Mesenchymal stem cell (in vitro differentiated cells and primary cell): ENCODE data around the gene CXCL6.
A peak's percentile ranks its signal among the peaks of the same experiment; 100 is the strongest.

ENCODE experiments used
- DNase-seq: peaks from one replicate; pipeline ENCODE4 v3.0.0-alpha.2; 2013
- H2AFZ ChIP-seq: one replicate; pipeline ENCODE4 v1.6.1; 2013; ENCODE audit warnings: low read depth, mild to moderate bottlenecking, control low read depth, inconsistent platforms, low read length, moderate library complexity
- H2AK5ac ChIP-seq: 2 replicates; pipeline ENCODE4 v1.6.1; 2013; ENCODE audit warnings: low read length, moderate library complexity, mild to moderate bottlenecking, inconsistent platforms; ENCODE audit not compliant: severe bottlenecking
- H2BK120ac ChIP-seq: one replicate; pipeline ENCODE4 v1.6.1; 2013; ENCODE audit warnings: low read depth, mild to moderate bottlenecking, inconsistent platforms, low read length, moderate library complexity
- H2BK12ac ChIP-seq, 2 experiments: one replicate each; pipeline ENCODE4 v1.6.1; 2013; ENCODE audit warnings: inconsistent platforms in 2 of 2, low read length in 2 of 2, mild to moderate bottlenecking in 2 of 2, moderate library complexity in 2 of 2, control low read depth in 1 of 2
- H2BK15ac ChIP-seq: one replicate; pipeline ENCODE4 v1.6.1; 2013; ENCODE audit warnings: mild to moderate bottlenecking, low read depth, inconsistent platforms; ENCODE audit not compliant: poor library complexity, severe bottlenecking
- H2BK5ac ChIP-seq: 2 replicates; pipeline ENCODE4 v1.6.1; 2013; ENCODE audit warnings: low read depth, mild to moderate bottlenecking, low read length, control low read depth, inconsistent platforms; ENCODE audit not compliant: poor library complexity, severe bottlenecking
- H3K14ac ChIP-seq, 2 experiments: one replicate each; pipeline ENCODE4 v1.6.1; 2013; ENCODE audit warnings: inconsistent platforms in 2 of 2, low read length in 2 of 2, control low read depth in 1 of 2, mild to moderate bottlenecking in 1 of 2, moderate library complexity in 1 of 2
- H3K18ac ChIP-seq, 2 experiments: one replicate each; pipeline ENCODE4 v1.6.1; 2013; ENCODE audit warnings: inconsistent platforms in 2 of 2, low read length in 2 of 2, control low read depth in 1 of 2, low read depth in 1 of 2, mild to moderate bottlenecking in 1 of 2
- H3K23ac ChIP-seq, 2 experiments: one replicate each; pipeline ENCODE4 v1.6.1; 2013; ENCODE audit warnings: inconsistent platforms in 2 of 2, low read length in 2 of 2, mild to moderate bottlenecking in 2 of 2, moderate library complexity in 2 of 2, control low read depth in 1 of 2
- H3K27ac ChIP-seq: 2 replicates; pipeline ENCODE4 v1.5.1; 2013; ENCODE audit warnings: mild to moderate bottlenecking, moderate library complexity, low read length, control low read depth, inconsistent platforms; ENCODE audit not compliant: poor library complexity, severe bottlenecking
- H3K27me3 ChIP-seq, 2 experiments: 2 replicates each; pipeline versions ENCODE4 v1.6.1 to v1.7.0; 2013; ENCODE audit warnings: low read length in 2 of 2, mild to moderate bottlenecking in 2 of 2, moderate library complexity in 2 of 2, control low read depth in 1 of 2, inconsistent platforms in 1 of 2; ENCODE audit not compliant: control insufficient read depth in 1 of 2, insufficient read depth in 1 of 2
- H3K36me3 ChIP-seq, 2 experiments: 2 replicates each; pipeline versions ENCODE4 v1.6.1 to v1.7.0; 2013; ENCODE audit warnings: low read length in 2 of 2, control low read depth in 1 of 2, inconsistent platforms in 1 of 2, low read depth in 1 of 2, mild to moderate bottlenecking in 1 of 2; ENCODE audit not compliant: insufficient read depth in 2 of 2, control insufficient read depth in 1 of 2
- H3K4ac ChIP-seq, 2 experiments: one replicate each; pipeline ENCODE4 v1.6.1; 2013; ENCODE audit warnings: inconsistent platforms in 2 of 2, low read length in 2 of 2, mild to moderate bottlenecking in 2 of 2, moderate library complexity in 2 of 2, control low read depth in 1 of 2, low read depth in 1 of 2
- H3K4me1 ChIP-seq: 2 replicates; pipeline ENCODE4 v1.6.1; 2013; ENCODE audit warnings: low read depth, low read length, control low read depth; ENCODE audit not compliant: control insufficient read depth, insufficient read depth
- H3K4me2 ChIP-seq: 2 replicates; pipeline ENCODE4 v1.6.1; 2013; ENCODE audit warnings: low read length, mild to moderate bottlenecking, inconsistent platforms; ENCODE audit not compliant: poor library complexity, severe bottlenecking
- H3K4me3 ChIP-seq, 2 experiments: 2 replicates each; pipeline versions ENCODE4 v1.5.1 to v1.7.0; 2013; ENCODE audit warnings: low read length in 2 of 2, mild to moderate bottlenecking in 2 of 2, control low read depth in 1 of 2, low read depth in 1 of 2; ENCODE audit not compliant: insufficient read depth in 1 of 2
- H3K79me1 ChIP-seq: replicated peaks from 2 replicates; pipeline ENCODE4 v1.6.1; 2013; ENCODE audit warnings: mild to moderate bottlenecking, control low read depth, low read length, inconsistent platforms; ENCODE audit not compliant: poor library complexity, severe bottlenecking
- H3K9ac ChIP-seq: 2 replicates; pipeline ENCODE4 v1.7.0; 2013; ENCODE audit warnings: mild to moderate bottlenecking, low read length, moderate library complexity
- H3K9me3 ChIP-seq: 2 replicates; pipeline ENCODE4 v1.7.0; 2013; ENCODE audit warnings: mild to moderate bottlenecking, low read length; ENCODE audit not compliant: control insufficient read depth
- H4K8ac ChIP-seq: one replicate; pipeline ENCODE4 v1.6.1; 2013; ENCODE audit warnings: inconsistent platforms, mild to moderate bottlenecking, low read length, moderate library complexity
- H4K91ac ChIP-seq: one replicate; pipeline ENCODE4 v1.6.1; 2013; ENCODE audit warnings: mild to moderate bottlenecking, low read length, inconsistent platforms
- WGBS: methylation state at CpG from one replicate; pipeline ENCODE4 v1.1.7; 2013; ENCODE audit warnings: mixed read lengths; 5-methylcytosine and 5-hydroxymethylcytosine counted together

CXCL6 gene

GRCh38 chr4:73870768-73871167 is 34.3 kb downstream of the CXCL6 start:
- no peak overlapping the region for H4K8ac ChIP-seq
- H3K9ac ChIP-seq: no peak overlapping the region
- DNase-seq: peak; percentile 83
- no peak overlapping the region for H3K18ac ChIP-seq
- no peak overlapping the region for H2BK5ac ChIP-seq
- H2AK5ac ChIP-seq: no peak overlapping the region
- H3K4me1 ChIP-seq: peaks cover 5% of the 10 kb centered on the region
- H3K27ac ChIP-seq: peak overlapping the region; percentile 71
- H3K27me3 ChIP-seq: no peaks in the 10 kb centered on the region
- no peak overlapping the region for H3K14ac ChIP-seq
- H3K9me3 ChIP-seq: no peaks in the 10 kb centered on the region
- no peaks in the 10 kb centered on the region for H3K79me1 ChIP-seq
- no peak overlapping the region for H2BK120ac ChIP-seq
- 56% methylated on average over 1 of the region's 1 CpG for WGBS
- no peaks in the 10 kb centered on the region for H3K36me3 ChIP-seq
- no peak overlapping the region for H2BK12ac ChIP-seq
- no peak overlapping the region for H4K91ac ChIP-seq
- no peak overlapping the region for H2AFZ ChIP-seq
- H3K4ac ChIP-seq: no peak overlapping the region
- no peak overlapping the region for H2BK15ac ChIP-seq
- no peak overlapping the region for H3K23ac ChIP-seq
- peak overlapping the region; percentile 74 for H3K4me2 ChIP-seq
- peak overlapping the region in 1 of 2 experiments; percentile 80 for H3K4me3 ChIP-seq

DNA sequence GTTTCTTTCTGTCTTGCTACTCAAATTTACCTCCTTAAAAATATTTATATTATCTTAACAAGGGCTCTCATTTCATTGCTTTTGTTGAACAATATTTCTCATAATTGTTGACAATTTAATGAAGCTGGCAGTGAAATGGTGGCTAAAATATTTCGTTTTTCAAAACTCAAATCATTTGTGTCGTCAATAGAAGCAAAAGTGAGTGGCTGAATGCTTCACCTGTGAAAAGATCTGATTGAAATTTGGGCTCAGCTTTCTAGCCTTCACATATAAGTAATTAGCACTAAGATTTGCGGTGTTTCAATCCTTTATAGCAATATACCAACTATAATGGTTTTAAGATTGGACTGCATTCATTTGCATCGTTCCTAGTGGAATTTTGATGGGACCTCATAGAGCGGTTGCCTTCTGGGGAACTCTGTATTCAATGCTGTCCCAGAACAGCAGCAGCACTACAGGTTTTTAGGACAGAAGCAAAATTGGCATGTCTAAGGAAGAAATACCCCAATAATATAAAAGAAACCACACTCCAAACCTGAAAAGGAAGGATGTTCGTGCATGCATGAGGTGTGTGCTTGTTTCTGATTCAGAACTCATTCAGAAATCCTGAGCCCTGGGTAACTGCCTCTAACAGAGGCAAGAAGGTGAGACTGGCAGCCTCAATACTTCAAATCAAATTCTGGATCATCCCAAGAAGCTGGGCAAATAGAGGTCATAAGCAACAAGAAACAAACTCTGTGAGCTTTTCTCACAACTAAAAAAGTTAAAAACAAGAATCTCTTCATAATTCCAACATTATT is 35.2 kb downstream of the CXCL6 start:
- peak overlapping the region; percentile 28 for H2AK5ac ChIP-seq
- 94% methylated on average over 5 of the region's 6 CpGs for whole genome bisulfite sequencing

GRCh38 chr4:73872316-73873108 is 36.0 kb downstream of the CXCL6 start:
- Histone ChIP-seq H3K4me3 (no peak overlapping the region), H3K23ac (no peak overlapping the region), H4K91ac (peak overlapping the region; percentile 2), H3K79me1 (no peaks in the 10 kb centered on the region), H3K18ac (peak overlapping the region in 1 of 2 experiments; percentile 55), H3K27me3 (no peaks in the 10 kb centered on the region), H2BK15ac (no peak overlapping the region), H3K14ac (no peak overlapping the region), H3K9ac (no peak overlapping the region), H2AK5ac (no peak overlapping the region), H3K36me3 (no peaks in the 10 kb centered on the region), H3K4me1 (peaks cover 5% of the 10 kb centered on the region), H3K9me3 (no peaks in the 10 kb centered on the region), H2BK5ac (no peak overlapping the region), H3K4me2 (no peak overlapping the region), H3K4ac (no peak overlapping the region), H2BK120ac (no peak overlapping the region), H2BK12ac (peak overlapping the region in 1 of 2 experiments; percentile 86), H3K27ac (peak overlapping the region; percentile 65), H2AFZ (no peak overlapping the region), H4K8ac (no peak overlapping the region)
- WGBS: no CpG with 5 or more reads among the region's 2 CpGs
- peak; percentile 66 for DNase-seq

More for the DNA sequence above, 35.2 kb downstream of the CXCL6 start:
- no peak overlapping the region for H2AFZ ChIP-seq
- no peak overlapping the region for H4K91ac ChIP-seq
- H3K27me3 ChIP-seq: no peaks in the 10 kb centered on the region
- H3K4me3 ChIP-seq: peak overlapping the region in 1 of 2 experiments; percentile 80
- H3K4ac ChIP-seq: no peak overlapping the region
- no peak overlapping the region for H3K9ac ChIP-seq
- H3K4me1 ChIP-seq: peaks cover 5% of the 10 kb centered on the region
- H3K14ac ChIP-seq: no peak overlapping the region
- peak overlapping the region; percentile 81 for H3K27ac ChIP-seq
- H2BK12ac ChIP-seq: no peak overlapping the region
- H2BK5ac ChIP-seq: no peak overlapping the region
- H3K9me3 ChIP-seq: no peaks in the 10 kb centered on the region
- H3K79me1 ChIP-seq: no peaks in the 10 kb centered on the region
- no peaks in the 10 kb centered on the region for H3K36me3 ChIP-seq
- no peak overlapping the region for H3K23ac ChIP-seq
- H4K8ac ChIP-seq: no peak overlapping the region
- H3K18ac ChIP-seq: peak overlapping the region in 1 of 2 experiments; percentile 34
- peak overlapping the region; percentile 52 for H3K4me2 ChIP-seq
- DNase-seq: peak; percentile 55
- H2BK120ac ChIP-seq: no peak overlapping the region
- no peak overlapping the region for H2BK15ac ChIP-seq

GRCh38 chr4:73874386-73874785 is 37.9 kb downstream of the CXCL6 start:
- H2BK15ac ChIP-seq: no peak overlapping the region

More at GRCh38 chr4:73874386-73874785, 37.9 kb downstream of the CXCL6 start:
- no peak for DNase-seq
- Histone ChIP-seq H2BK120ac (no peak overlapping the region), H4K8ac (no peak overlapping the region), H3K4me2 (no peak overlapping the region), H3K14ac (no peak overlapping the region), H3K9ac (no peak overlapping the region), H3K4ac (no peak overlapping the region), H3K4me3 (no peak overlapping the region), H3K18ac (no peak overlapping the region), H3K79me1 (no peaks in the 10 kb centered on the region), H2AFZ (no peak overlapping the region), H2AK5ac (no peak overlapping the region), H2BK5ac (no peak overlapping the region), H3K4me1 (no peaks in the 10 kb centered on the region), H3K23ac (no peak overlapping the region), H3K27me3 (no peaks in the 10 kb centered on the region), H4K91ac (no peak overlapping the region), H2BK12ac (no peak overlapping the region), H3K9me3 (no peaks in the 10 kb centered on the region), H3K36me3 (no peaks in the 10 kb centered on the region), H3K27ac (no peak overlapping the region)
- WGBS: 88% methylated on average over 2 of the region's 2 CpGs
